AG04450 (cell line): ENCODE results near the gene JPH4. TPM values are rescaled to one million over a fixed set of nuclear protein-coding genes. Genes with fewer than 3 reads are reported as not detected.
"Not testable (repeated sequence)": the region's sequence is repeated elsewhere in the genome, so short reads cannot be mapped to it uniquely, and the experiment has no call there.

Source experiments
- CTCF ChIA-PET: fragments of 300-600, 350-600 bp; formaldehyde crosslinking; extraction: SDS; loops from one replicate; lab custom pipeline; 2022; ENCODE audit warnings: antibody characterized with exemption, inconsistent platforms; lab: Charles Lee
- POLR2A ChIA-PET: fragments of 350-600 bp; formaldehyde crosslinking; extraction: SDS; loops from one replicate; lab custom pipeline; 2021; ENCODE audit warnings: antibody characterized with exemption, inconsistent platforms; lab: Yijun Ruan, JAX
- DNase-seq: peaks from one replicate; pipeline ENCODE4 v3.0.0-alpha.2; 2011; ENCODE audit warnings: low read depth, low spot score
- H3K27ac ChIP-seq: one replicate; pipeline ENCODE4 v1.5.1; 2012; ENCODE audit warnings: low read depth, low read length, control low read depth
- H3K27me3 ChIP-seq: one replicate; pipeline ENCODE4 v1.6.0; 2012; ENCODE audit warnings: low read length; ENCODE audit not compliant: control insufficient read depth, insufficient read depth
- H3K4me3 ChIP-seq: 2 replicates; pipeline ENCODE4 v1.5.1; 2011; ENCODE audit warnings: mild to moderate bottlenecking, low read depth, low read length, control low read depth
- H3K9me3 ChIP-seq: 2 replicates; pipeline ENCODE4 v1.5.1; 2012; ENCODE audit warnings: low read length; ENCODE audit not compliant: control insufficient read depth, insufficient read depth
- CTCF ChIP-seq: IDR thresholded peaks from 2 replicates; pipeline ENCODE4 v1.5.1; 2011; ENCODE audit warnings: low read depth, low read length, control low read depth, inconsistent platforms
- polyA plus RNA-seq: library from polyadenylated mRNA; depleted of rRNA; stranded (reverse); fragments of >200 nt; gene quantifications from 2 replicates; pipeline ENCODE4 v1.2.3, GENCODE V29; 2011

Gene JPH4
- polyA plus RNA-seq, 1 experiment = not detected

DNA sequence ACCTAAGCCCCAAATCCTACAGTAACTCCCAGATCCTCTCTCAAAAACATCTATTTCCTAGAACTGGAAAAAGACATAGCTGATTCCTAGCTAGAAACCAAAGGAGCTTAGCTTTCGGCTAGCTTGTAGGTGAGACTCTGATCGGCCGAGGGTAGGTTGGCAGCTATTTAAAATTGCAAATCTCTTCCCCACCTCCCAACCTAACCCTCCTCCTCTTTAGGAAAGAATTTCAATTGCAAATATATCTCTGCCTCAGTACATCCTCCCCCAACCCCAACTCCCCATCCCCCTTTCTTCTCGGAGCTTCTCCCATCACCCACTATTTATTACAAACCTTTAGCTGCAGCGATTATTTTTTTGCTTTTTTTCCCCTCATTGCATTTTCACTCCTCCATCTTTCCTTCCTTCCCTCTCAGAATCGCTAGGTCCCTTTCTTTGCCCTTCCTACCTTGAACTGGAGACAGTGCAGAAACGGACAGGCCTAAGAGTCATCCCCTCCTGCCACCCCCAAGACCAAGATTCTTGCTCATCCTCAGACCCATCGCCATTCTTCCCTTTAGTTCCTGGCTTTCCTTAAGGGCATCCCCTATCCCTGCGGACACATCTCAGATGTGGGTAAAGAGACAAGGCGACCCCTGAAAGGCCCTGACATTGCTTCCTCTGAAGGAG, 40.4 kb downstream of the JPH4 start:
- H3K9me3 ChIP-seq = no peaks in the 10 kb centered on the region; the same call in 1 of the 2 replicates
- CTCF ChIA-PET = interaction anchor here (0.9 to 2.6 kb wide), 8 partner anchors 13 to 61 kb away, joined by 3 to 16 read pairs (median 4); no protein-coding TSS in a partner anchor
- POLR2A ChIA-PET = no interaction called here

GRCh38 chr14:23537351-23538049, 41.1 kb downstream of the JPH4 start:
- Histone ChIP-seq H3K27ac (no peak overlapping the region), H3K4me3 (no peak overlapping the region), H3K27me3 (peaks cover 4% of the 10 kb centered on the region), H3K9me3 (no peaks in the 10 kb centered on the region; the same call in 1 of the 2 replicates)
- CTCF ChIA-PET = interaction anchor here (0.6 to 2.6 kb wide), 7 partner anchors 12 to 209 kb away, joined by 3 to 16 read pairs (median 4); no protein-coding TSS in a partner anchor
- POLR2A ChIA-PET = no interaction called here
- DNase-seq = no peak
- no peak for TF ChIP-seq CTCF

More for the DNA sequence above, 40.4 kb downstream of the JPH4 start:
- no peak overlapping the region for H3K4me3 ChIP-seq
- H3K27me3 ChIP-seq = peaks cover 4% of the 10 kb centered on the region
- H3K27ac ChIP-seq = no peak overlapping the region
- DNase-seq = no peak
- TF ChIP-seq CTCF = no peak

GRCh38 chr14:23536906-23537305, 41.7 kb downstream of the JPH4 start:
- H3K4me3 ChIP-seq, H3K27ac ChIP-seq, POLR2A ChIA-PET, DNase-seq, H3K27me3 ChIP-seq, H3K9me3 ChIP-seq: not testable (repeated sequence)
- CTCF ChIA-PET = interaction anchor here (0.6 to 1.1 kb wide), 4 partner anchors 26 to 208 kb away, joined by 3 to 9 read pairs (median 4); no protein-coding TSS in a partner anchor

- POLR2A ChIA-PET = no interaction called here
- H3K27ac ChIP-seq = no peak overlapping the region
- peaks cover 4% of the 10 kb centered on the region for H3K27me3 ChIP-seq
- CTCF ChIA-PET = interaction anchor here (0.7 to 1.1 kb wide), 3 partner anchors 27 to 208 kb away, joined by 3 to 9 read pairs (median 4); no protein-coding TSS in a partner anchor
- H3K9me3 ChIP-seq = no peaks in the 10 kb centered on the region; the same call in 1 of the 2 replicates
- no peak for DNase-seq
- H3K4me3 ChIP-seq = no peak overlapping the region
- TF ChIP-seq CTCF = no peak
Observed at GRCh38 chr14:23536494-23536893, 42.1 kb downstream of the JPH4 start.

GRCh38 chr14:23535943-23536342, 42.6 kb downstream of the JPH4 start:
- Histone ChIP-seq H3K9me3 (no peaks in the 10 kb centered on the region; the same call in 1 of the 2 replicates), H3K27ac (no peak overlapping the region), H3K27me3 (peaks cover 4% of the 10 kb centered on the region), H3K4me3 (no peak overlapping the region)
- ChIA-PET CTCF (interaction anchor here (1.0 kb wide), 1 partner anchor 27 kb away, joined by 3 read pairs; no protein-coding TSS in a partner anchor), POLR2A (no interaction called here)
- TF ChIP-seq CTCF = no peak
- no peak for DNase-seq
